AG04450 (cell line): ENCODE measurements around the gene HEATR5A. TPM values are rescaled to one million over a fixed set of nuclear protein-coding genes. Genes with fewer than 3 reads are reported as not detected.
"Not testable (repeated sequence)": the region's sequence is repeated elsewhere in the genome, so short reads cannot be mapped to it uniquely, and the experiment has no call there.

ENCODE experiments used
- CTCF ChIA-PET: fragments of 300-600, 350-600 bp; formaldehyde crosslinking; extraction: SDS; loops from one replicate; lab custom pipeline; 2022; ENCODE audit warnings: antibody characterized with exemption, inconsistent platforms; lab: Charles Lee
- POLR2A ChIA-PET: fragments of 350-600 bp; formaldehyde crosslinking; extraction: SDS; loops from one replicate; lab custom pipeline; 2021; ENCODE audit warnings: antibody characterized with exemption, inconsistent platforms; lab: Yijun Ruan, JAX
- DNase-seq: peaks from one replicate; pipeline ENCODE4 v3.0.0-alpha.2; 2011; ENCODE audit warnings: low read depth, low spot score
- H3K27ac ChIP-seq: one replicate; pipeline ENCODE4 v1.5.1; 2012; ENCODE audit warnings: low read depth, low read length, control low read depth
- H3K27me3 ChIP-seq: one replicate; pipeline ENCODE4 v1.6.0; 2012; ENCODE audit warnings: low read length; ENCODE audit not compliant: control insufficient read depth, insufficient read depth
- H3K4me3 ChIP-seq: 2 replicates; pipeline ENCODE4 v1.5.1; 2011; ENCODE audit warnings: mild to moderate bottlenecking, low read depth, low read length, control low read depth
- H3K9me3 ChIP-seq: 2 replicates; pipeline ENCODE4 v1.5.1; 2012; ENCODE audit warnings: low read length; ENCODE audit not compliant: control insufficient read depth, insufficient read depth
- CTCF ChIP-seq: IDR thresholded peaks from 2 replicates; pipeline ENCODE4 v1.5.1; 2011; ENCODE audit warnings: low read depth, low read length, control low read depth, inconsistent platforms
- polyA plus RNA-seq: library from polyadenylated mRNA; depleted of rRNA; stranded (reverse); fragments of >200 nt; gene quantifications from 2 replicates; pipeline ENCODE4 v1.2.3, GENCODE V29; 2011

Gene HEATR5A
- polyA plus RNA-seq, 1 experiment = 35.4 TPM

DNA sequence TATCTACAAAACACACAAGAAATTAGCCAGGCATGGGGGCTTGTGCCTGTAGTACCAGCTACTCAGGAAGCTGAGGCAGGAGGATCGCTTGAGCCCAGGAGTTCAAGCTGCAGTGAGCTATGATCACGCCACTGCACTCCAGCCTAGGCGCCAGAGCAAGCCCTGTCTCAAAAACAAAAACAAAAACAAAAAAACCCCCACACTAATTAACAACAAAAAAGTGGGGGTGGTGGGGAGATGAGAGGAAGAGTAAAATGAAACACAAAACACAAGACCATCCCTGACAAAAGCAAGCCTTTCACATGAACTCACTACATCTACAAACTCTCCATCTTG, 158.9 kb downstream of the HEATR5A start:
- no peak for DNase-seq
- Histone ChIP-seq H3K27me3 (no peaks in the 10 kb centered on the region), H3K9me3 (no peaks in the 10 kb centered on the region), H3K4me3 (no peak overlapping the region), H3K27ac (peak overlapping the region; percentile 63)
- ChIA-PET POLR2A (no interaction called here), CTCF (no interaction called here)
- no peak for TF ChIP-seq CTCF

- H3K4me3 ChIP-seq, H3K27ac ChIP-seq, H3K9me3 ChIP-seq, DNase-seq, H3K27me3 ChIP-seq, CTCF ChIA-PET: not testable (repeated sequence)
- POLR2A ChIA-PET = interaction anchor here (0.7 kb wide), 1 partner anchor 843 kb away, joined by 4 read pairs; no protein-coding TSS in a partner anchor
These were observed 161.3 kb downstream of the HEATR5A start for GRCh38 chr14:31259040-31259435.

- ChIA-PET POLR2A (interaction anchor here (0.7 kb wide), 1 partner anchor 843 kb away, joined by 4 read pairs; no protein-coding TSS in a partner anchor), CTCF (no interaction called here)
- Histone ChIP-seq H3K9me3 (no peaks in the 10 kb centered on the region), H3K4me3 (no peak overlapping the region), H3K27me3 (no peaks in the 10 kb centered on the region), H3K27ac (no peak overlapping the region)
- no peak for DNase-seq
- TF ChIP-seq CTCF = no peak
These were observed 161.8 kb downstream of the HEATR5A start for GRCh38 chr14:31258427-31259039.

DNA sequence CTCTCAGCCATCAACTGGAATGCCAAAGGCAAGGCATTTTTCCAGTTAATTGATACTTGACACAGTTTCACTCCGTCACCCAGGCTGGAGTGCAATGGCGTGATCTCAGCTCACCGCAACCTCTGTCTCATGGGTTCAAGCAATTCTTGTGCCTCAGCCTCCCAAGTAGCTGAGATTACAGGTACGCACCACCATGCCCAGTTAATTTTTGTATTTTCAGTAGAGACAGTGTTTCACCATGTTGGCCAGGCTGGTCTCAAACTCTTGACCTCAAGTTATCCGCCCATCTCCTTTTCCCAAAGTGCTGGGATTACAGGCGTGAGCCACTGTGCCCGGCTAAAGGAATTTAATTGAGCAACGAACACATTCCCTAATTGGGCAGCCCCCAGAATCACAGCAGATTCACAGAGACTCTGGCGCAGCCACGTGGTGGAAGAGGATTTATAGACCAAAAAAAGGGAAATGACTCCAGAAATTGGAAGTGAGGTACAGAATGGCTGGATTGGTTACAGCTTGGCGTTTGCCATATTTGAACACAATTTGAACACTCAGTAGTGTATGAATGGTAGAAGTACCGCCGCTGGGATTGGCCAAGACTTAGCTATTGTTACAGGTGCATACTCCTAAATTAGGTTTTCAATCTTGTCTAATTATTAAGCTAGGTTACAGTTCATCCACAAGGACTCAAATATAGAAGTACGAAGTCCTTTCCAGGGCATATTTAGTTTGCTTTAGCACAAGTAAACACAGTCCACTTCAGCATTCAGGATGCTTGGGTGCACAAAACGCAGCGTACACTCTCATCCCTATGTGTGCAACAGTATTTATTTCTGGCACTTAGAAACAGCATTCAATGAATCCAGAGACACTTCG, 162.6 kb downstream of the HEATR5A start:
- H3K4me3 ChIP-seq, H3K27me3 ChIP-seq, H3K27ac ChIP-seq, CTCF ChIA-PET, DNase-seq, H3K9me3 ChIP-seq, POLR2A ChIA-PET: not testable (repeated sequence)

GRCh38 chr14:31257244-31257553, 163.2 kb downstream of the HEATR5A start:
- CTCF ChIA-PET = no interaction called here
- POLR2A ChIA-PET = no interaction called here
- Histone ChIP-seq H3K27me3 (no peaks in the 10 kb centered on the region), H3K9me3 (no peaks in the 10 kb centered on the region), H3K27ac (no peak overlapping the region), H3K4me3 (no peak overlapping the region)
- DNase-seq = no peak
- TF ChIP-seq CTCF = no peak

DNA sequence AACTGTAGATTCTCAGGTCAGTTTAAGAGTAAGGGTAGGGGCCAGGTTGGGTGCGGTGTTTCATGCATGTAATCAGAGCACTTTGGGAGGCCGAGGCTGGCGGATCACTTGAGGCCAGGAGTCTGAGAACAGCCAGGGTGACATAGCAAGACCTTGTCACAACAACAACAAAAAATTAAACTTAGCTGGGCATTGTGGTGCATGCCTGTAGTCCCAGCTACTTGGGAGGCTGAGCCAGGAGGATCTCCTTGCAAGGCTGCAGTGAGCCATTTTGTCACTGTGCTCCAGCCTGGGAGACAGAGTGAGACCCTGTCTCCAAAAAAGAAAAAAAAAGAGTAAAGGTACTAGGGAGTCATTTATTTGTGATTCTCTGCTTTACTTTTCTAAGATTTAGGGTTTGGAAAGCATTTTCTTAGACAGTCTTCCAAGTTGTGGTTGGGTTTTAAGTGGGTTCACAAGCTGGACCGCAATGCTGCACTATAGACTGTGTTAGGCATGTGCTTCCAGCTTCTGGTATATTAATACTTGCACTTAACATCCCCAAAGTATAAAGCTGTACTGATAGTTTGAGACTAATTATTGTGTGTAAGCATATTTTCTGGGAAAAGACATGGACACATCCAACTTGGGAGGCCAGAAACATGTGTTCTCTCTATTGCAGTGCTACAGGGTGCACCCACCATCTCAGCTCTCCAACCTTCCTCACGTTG, 163.7 kb downstream of the HEATR5A start:
- Histone ChIP-seq H3K27me3 (no peaks in the 10 kb centered on the region), H3K27ac (no peak overlapping the region), H3K4me3 (no peak overlapping the region), H3K9me3 (no peaks in the 10 kb centered on the region)
- no peak for TF ChIP-seq CTCF
- no peak for DNase-seq
- POLR2A ChIA-PET = no interaction called here
- CTCF ChIA-PET = no interaction called here

DNA sequence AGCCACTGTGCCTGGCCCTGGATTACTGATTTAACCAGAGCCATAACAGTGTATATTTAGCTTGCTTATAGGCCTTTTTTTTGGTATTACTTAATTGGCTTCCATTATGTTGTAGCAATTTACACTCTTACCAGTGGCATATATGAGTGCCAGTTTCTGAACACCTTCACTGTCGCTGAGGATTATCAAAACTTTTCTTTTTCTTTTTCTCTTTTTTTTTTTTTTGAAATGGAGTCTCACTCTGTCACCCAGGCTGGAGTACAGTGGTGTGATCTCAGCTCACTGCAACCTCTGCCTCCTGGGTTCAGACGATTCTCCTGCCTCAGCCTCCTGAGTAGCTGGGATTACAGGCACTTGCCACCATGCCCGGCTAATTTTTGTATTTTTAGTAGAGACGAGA, 164.4 kb downstream of the HEATR5A start:
- DNase-seq, POLR2A ChIA-PET, H3K27ac ChIP-seq, H3K9me3 ChIP-seq, H3K4me3 ChIP-seq, H3K27me3 ChIP-seq: not testable (repeated sequence)
- CTCF ChIA-PET = interaction anchor here (1.2 kb wide), 1 partner anchor 10 kb away, joined by 4 read pairs; no protein-coding TSS in a partner anchor
